Right renal pelvis (tissue), 4 donors: ENCODE measurements around the gene LAD1. TPM values are rescaled to one million over a fixed set of nuclear protein-coding genes. Genes with fewer than 3 reads are reported as not detected.
A peak's percentile ranks its signal among the peaks of the same experiment; 100 is the strongest.

Source experiments
- DNase-seq, 4 donors: peaks; one replicate each; pipeline ENCODE4 v3.0.0-alpha.2; 2013; ENCODE audit warnings: low read depth in 4 of 4, low spot score in 3 of 4, missing footprints in 1 of 4
- polyA plus RNA-seq, 4 donors: library from polyadenylated mRNA; unstranded; fragments of 120-200 nt; gene quantifications; one replicate each; pipeline ENCODE4 v1.2.1, GENCODE V29; 2013; ENCODE audit not compliant: insufficient read length in 4 of 4

Gene LAD1
- polyA plus RNA-seq, 4 donors, result 26.8 to 36.9 (median 31.5) TPM

- no peak for DNase-seq
Observed at GRCh38 chr1:201419746-201420607, 20.9 kb upstream of the LAD1 start.

DNA sequence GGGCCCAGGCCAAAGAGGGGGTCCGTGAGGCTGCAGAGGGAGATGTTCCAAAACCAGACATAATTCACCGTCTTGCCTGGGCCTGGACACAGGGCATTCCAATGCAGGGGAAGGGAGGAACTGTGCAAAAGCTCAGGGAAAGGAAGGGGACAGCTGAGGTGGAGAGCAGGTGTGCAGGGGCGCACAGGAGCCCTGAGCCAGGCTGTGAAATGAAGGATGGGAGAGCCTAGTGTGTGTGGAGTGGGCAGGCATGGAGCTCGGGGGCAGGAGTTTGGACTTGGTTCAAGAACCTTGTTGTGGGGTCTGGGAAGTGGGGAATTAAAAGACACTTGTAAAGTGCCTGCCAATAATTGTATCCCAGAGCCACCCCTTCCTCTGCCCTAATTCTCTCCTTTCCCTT lies 20.1 kb upstream of the LAD1 start:
- no peak for DNase-seq

GRCh38 chr1:201418461-201418860 lies 19.3 kb upstream of the LAD1 start:
- DNase-seq, result no peak

GRCh38 chr1:201414051-201414738 lies 15.1 kb upstream of the LAD1 start:
- no peak for DNase-seq

DNA sequence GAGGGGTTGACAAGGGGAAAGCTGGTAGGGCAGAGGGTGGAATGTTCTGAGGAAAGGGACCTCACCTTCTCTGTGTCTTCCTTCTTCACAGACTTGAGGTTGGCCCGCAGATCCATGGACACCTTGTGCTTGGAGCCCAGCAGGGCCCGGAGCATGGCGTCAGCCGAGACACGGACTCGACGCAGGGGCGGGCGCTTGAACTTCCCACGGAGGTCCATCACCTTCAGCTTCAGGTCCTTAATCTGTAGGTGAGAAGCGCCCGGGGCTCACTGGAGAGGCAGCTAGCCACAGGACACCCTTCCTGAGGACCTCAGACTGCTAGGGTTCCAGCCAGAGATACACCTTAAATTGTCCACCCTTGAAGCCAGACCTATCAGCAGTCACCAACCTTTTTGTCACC lies 12.2 kb upstream of the LAD1 start:
- DNase-seq, result no peak

- DNase-seq, result no peak
Observed at GRCh38 chr1:201409440-201409839, 10.3 kb upstream of the LAD1 start.

GRCh38 chr1:201408834-201409200 lies 9.7 kb upstream of the LAD1 start:
- no peak for DNase-seq

- peak in 3 of 4 donors; percentile 64 to 67 (median 65) for DNase-seq
Observed at GRCh38 chr1:201408176-201408833, 9.2 kb upstream of the LAD1 start.

GRCh38 chr1:201406831-201407406 lies 7.8 kb upstream of the LAD1 start:
- no peak for DNase-seq

DNA sequence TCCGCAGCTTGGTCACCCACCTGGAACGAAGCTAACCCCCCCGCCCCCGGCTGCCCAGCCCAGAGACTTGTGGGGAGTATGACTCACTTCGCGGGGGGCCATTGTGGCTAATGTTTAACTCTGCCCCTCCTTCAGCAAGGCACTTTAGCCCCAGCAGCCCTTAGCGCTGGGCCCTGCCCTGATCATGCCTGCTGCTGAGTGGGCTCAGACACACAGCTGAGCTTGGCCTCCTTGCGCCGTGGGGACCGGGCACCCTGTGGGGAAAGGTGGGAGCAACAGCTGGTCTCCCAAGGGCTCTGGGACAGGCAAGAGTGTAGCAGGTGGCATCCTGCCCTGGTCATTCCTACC lies 6.3 kb upstream of the LAD1 start:
- peak in 1 of 4 donors; percentile 56 for DNase-seq

- DNase-seq, result no peak
Observed at GRCh38 chr1:201404722-201405483, 5.8 kb upstream of the LAD1 start.

- no peak for DNase-seq
Observed at GRCh38 chr1:201404055-201404454, 4.9 kb upstream of the LAD1 start.

GRCh38 chr1:201403359-201403758 lies 4.2 kb upstream of the LAD1 start:
- DNase-seq, result no peak

GRCh38 chr1:201401700-201402099 lies 2.6 kb upstream of the LAD1 start:
- DNase-seq, result no peak

GRCh38 chr1:201400852-201401230 lies 1.7 kb upstream of the LAD1 start:
- no peak for DNase-seq

DNA sequence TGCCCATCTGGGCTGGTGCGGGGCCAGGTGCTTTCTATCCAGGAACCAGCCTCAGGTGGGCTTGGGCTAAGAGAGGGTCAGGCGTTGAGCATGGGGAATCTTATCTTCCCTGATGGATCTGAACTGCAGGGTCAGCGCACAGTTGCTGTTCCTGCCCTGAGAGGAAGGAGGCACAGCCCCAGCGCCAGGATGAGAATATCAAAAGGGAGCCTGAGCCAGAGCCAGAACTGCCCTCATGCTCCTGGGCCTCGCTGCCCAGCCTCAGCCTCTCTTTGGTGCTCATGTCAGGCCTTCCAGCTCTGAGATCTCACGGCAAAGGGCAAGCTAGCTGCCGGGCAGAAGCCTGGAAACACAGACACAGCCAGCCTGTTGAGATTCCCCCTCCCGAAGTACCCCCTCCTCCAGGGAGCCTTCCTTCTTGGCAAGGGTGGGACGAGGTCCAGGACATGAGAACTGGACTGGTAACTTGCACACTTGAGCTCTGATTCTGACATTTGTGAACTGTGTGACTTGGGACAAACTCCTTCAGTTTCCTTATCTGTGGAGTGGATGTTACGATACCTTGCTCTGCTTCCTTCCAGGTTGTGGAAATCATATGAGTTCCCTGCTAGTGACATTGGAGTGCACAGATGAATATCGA lies 1.2 kb upstream of the LAD1 start:
- DNase-seq, result no peak

DNA sequence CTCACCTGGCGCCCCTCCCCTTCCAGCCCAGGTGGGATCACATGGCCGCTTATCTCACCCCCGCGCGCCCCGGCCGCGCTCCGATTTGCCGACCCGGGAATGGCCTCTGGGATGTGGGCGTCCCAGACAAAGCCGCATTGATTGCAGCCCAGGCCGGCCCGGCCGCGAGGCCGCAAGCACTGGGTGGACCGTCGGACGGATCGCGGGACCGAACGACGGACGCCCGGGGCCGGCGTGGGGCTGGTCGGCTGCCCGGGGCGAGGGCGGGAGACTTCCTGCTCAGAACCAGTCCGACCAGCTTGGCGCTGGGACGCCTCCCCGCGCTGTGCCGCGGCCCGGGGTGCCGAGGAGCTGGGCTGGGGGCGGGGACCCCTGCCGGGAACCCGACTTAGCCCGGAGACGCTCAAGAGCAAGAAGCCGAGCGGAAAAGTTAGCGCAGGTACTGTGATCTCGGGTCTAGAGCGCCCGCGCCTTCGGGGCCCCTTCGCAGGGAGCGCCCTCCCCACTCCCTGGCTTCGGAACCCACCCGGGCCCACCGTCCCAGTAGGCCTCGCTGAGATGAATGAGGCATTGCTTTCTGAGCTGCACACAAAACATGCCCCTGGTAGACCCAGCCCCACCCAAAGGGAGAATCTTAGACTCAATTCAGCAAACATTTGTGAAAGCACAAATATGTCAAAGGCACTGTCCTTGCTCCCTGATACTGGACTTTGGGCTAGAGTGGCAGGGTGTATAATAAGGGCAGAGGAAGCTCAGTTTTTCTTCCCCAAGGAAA lies 415 bp upstream of the LAD1 start:
- DNase-seq, result no peak

DNA sequence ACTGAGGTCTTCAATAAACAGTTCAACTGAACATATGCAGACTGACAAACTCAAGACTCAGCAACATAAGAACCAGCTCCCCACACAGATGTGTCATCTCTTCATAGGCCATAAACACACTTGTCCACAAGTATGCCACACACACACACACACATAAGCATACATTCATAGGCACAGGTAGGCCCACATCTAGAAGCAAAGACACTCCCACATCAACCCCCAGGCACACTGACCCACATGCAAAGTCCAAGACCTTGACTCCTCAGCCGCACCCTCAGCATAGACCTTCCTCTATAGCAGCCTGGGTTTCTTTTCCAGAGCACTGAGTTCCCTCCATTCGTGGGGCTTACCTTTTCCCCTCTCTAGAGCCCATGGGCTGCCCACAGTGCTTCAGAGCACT lies 1.4 kb downstream of the LAD1 start:
- no peak for DNase-seq

- no peak for DNase-seq
Observed at GRCh38 chr1:201396861-201397464, 2.2 kb downstream of the LAD1 start.
